Prostate gland (tissue), 2 donors: ENCODE results near the gene MAD1L1.

Experiments used
- POLR2AphosphoS5 ChIP-seq: sonication (generic); formaldehyde crosslinking; IDR thresholded peaks from one replicate; pipeline ENCODE4 v1.6.1; 2017; ENCODE audit warnings: antibody characterized with exemption
- TF ChIP-seq, protein P1 (sequence below), 4 experiments: fragments of 200-600 bp in 2 of 4; fragments of 450-650 bp in 2 of 4; sonication (generic) in 2 of 4; IDR thresholded peaks; 1 replicate in 3 of 4; 2 replicates in 1 of 4; pipeline ENCODE4 v1.5.1; 2016 to 2019; ENCODE audit warnings: antibody characterized with exemption in 4 of 4, mild to moderate bottlenecking in 2 of 4, moderate library complexity in 2 of 4

DNA sequence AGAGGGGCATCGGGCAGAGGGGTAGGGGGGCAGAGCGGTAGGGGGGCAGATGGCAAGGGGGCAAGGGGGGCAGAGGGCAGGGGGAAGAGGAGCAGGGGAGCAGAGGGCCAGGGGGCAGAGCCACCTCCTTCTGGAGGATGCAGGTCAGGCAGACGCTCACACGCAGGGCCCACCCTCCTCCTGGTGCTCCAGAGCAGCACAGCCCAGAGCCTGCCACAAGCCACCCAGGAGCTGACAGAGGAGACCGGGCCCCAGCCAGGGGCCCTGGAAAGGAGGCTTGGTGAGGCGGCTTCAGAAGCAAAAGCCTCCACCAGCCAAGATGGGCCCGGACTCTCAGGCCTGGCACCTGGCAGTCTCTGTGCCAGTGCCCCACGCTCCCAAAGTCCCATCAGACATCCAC is 13.1 kb downstream of the MAD1L1 start:
- no peak for TF ChIP-seq POLR2AphosphoS5
- TF ChIP-seq, protein P1, sequence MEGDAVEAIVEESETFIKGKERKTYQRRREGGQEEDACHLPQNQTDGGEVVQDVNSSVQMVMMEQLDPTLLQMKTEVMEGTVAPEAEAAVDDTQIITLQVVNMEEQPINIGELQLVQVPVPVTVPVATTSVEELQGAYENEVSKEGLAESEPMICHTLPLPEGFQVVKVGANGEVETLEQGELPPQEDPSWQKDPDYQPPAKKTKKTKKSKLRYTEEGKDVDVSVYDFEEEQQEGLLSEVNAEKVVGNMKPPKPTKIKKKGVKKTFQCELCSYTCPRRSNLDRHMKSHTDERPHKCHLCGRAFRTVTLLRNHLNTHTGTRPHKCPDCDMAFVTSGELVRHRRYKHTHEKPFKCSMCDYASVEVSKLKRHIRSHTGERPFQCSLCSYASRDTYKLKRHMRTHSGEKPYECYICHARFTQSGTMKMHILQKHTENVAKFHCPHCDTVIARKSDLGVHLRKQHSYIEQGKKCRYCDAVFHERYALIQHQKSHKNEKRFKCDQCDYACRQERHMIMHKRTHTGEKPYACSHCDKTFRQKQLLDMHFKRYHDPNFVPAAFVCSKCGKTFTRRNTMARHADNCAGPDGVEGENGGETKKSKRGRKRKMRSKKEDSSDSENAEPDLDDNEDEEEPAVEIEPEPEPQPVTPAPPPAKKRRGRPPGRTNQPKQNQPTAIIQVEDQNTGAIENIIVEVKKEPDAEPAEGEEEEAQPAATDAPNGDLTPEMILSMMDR (IDR thresholded peaks at IDR 0.05), result no peak
